Activated naive CD8-positive, alpha-beta T cell treated with anti-CD3 and anti-CD28 coated beads, Interleukin-2, amount 50 U/mL, for 24 hours (primary cell): ENCODE results near the gene MAP3K5.
A peak's percentile ranks its signal among the peaks of the same experiment; 100 is the strongest.

ENCODE experiments used
- ATAC-seq: fragments of 150-1000 bp; cut with Tn5 transposase; one replicate; pipeline ENCODE4 v1.10.0; 2021
- DNase-seq: peaks from one replicate; pipeline ENCODE4 v3.0.0; 2021
- H3K27ac Mint-ChIP-seq: one replicate; pipeline ENCODE4 v1.8.0; 2021; ENCODE audit warnings: mild to moderate bottlenecking, mixed read lengths
- H3K27me3 Mint-ChIP-seq: one replicate; pipeline ENCODE4 v1.8.0; 2021; ENCODE audit warnings: mixed read lengths
- H3K36me3 Mint-ChIP-seq: one replicate; pipeline ENCODE4 v1.8.0; 2021; ENCODE audit warnings: low read depth, mixed read lengths
- H3K4me1 Mint-ChIP-seq: one replicate; pipeline ENCODE4 v1.8.0; 2021; ENCODE audit warnings: mixed read lengths
- H3K4me3 Mint-ChIP-seq: one replicate; pipeline ENCODE4 v1.8.0; 2021; ENCODE audit warnings: mild to moderate bottlenecking, moderate library complexity, mixed read lengths
- H3K9me3 Mint-ChIP-seq: one replicate; pipeline ENCODE4 v1.8.0; 2021; ENCODE audit warnings: mixed read lengths

Gene MAP3K5

GRCh38 chr6:136666041-136666440 lies 126.2 kb downstream of the MAP3K5 start:
- Mint-ChIP-seq H3K36me3 (no peaks in the 10 kb centered on the region), H3K4me3 (no peak overlapping the region), H3K9me3 (no peaks in the 10 kb centered on the region), H3K27me3 (no peaks in the 10 kb centered on the region), H3K27ac (no peak overlapping the region), H3K4me1 (no peaks in the 10 kb centered on the region)
- ATAC-seq (no peak), DNase-seq (no peak)

- no peaks in the 10 kb centered on the region for H3K4me1 Mint-ChIP-seq
- ATAC-seq (no peak), DNase-seq (no peak)
- H3K9me3 Mint-ChIP-seq = no peaks in the 10 kb centered on the region
- H3K27ac Mint-ChIP-seq = no peak overlapping the region
- no peaks in the 10 kb centered on the region for H3K27me3 Mint-ChIP-seq
- H3K4me3 Mint-ChIP-seq = no peak overlapping the region
- peaks cover 3% of the 10 kb centered on the region for H3K36me3 Mint-ChIP-seq
These were observed 129.7 kb downstream of the MAP3K5 start for GRCh38 chr6:136662347-136663237.

GRCh38 chr6:136660727-136661126 lies 131.6 kb downstream of the MAP3K5 start:
- H3K27ac Mint-ChIP-seq = no peak overlapping the region
- peaks cover 6% of the 10 kb centered on the region for H3K36me3 Mint-ChIP-seq
- H3K9me3 Mint-ChIP-seq = no peaks in the 10 kb centered on the region
- H3K27me3 Mint-ChIP-seq = no peaks in the 10 kb centered on the region
- DNase-seq = no peak
- no peak for ATAC-seq
- no peak overlapping the region for H3K4me3 Mint-ChIP-seq
- H3K4me1 Mint-ChIP-seq = no peaks in the 10 kb centered on the region

GRCh38 chr6:136659991-136660499 lies 132.2 kb downstream of the MAP3K5 start:
- Mint-ChIP-seq H3K9me3 (no peaks in the 10 kb centered on the region), H3K4me3 (no peak overlapping the region), H3K36me3 (peaks cover 6% of the 10 kb centered on the region), H3K27ac (no peak overlapping the region), H3K27me3 (no peaks in the 10 kb centered on the region), H3K4me1 (no peaks in the 10 kb centered on the region)
- DNase-seq (no peak), ATAC-seq (no peak)

GRCh38 chr6:136658711-136659110 lies 133.6 kb downstream of the MAP3K5 start:
- Mint-ChIP-seq H3K36me3 (peaks cover 6% of the 10 kb centered on the region), H3K27me3 (no peaks in the 10 kb centered on the region), H3K4me1 (no peaks in the 10 kb centered on the region), H3K27ac (no peak overlapping the region), H3K9me3 (no peaks in the 10 kb centered on the region), H3K4me3 (no peak overlapping the region)
- DNase-seq (no peak), ATAC-seq (no peak)

- Mint-ChIP-seq H3K27me3 (no peaks in the 10 kb centered on the region), H3K4me1 (no peaks in the 10 kb centered on the region), H3K9me3 (no peaks in the 10 kb centered on the region), H3K4me3 (no peak overlapping the region), H3K36me3 (peaks cover 6% of the 10 kb centered on the region), H3K27ac (no peak overlapping the region)
- DNase-seq (no peak), ATAC-seq (no peak)
These were observed 134.6 kb downstream of the MAP3K5 start for GRCh38 chr6:136657666-136658065.

- Mint-ChIP-seq H3K9me3 (no peaks in the 10 kb centered on the region), H3K27me3 (no peaks in the 10 kb centered on the region), H3K27ac (no peak overlapping the region), H3K4me1 (no peaks in the 10 kb centered on the region), H3K36me3 (peaks cover 6% of the 10 kb centered on the region), H3K4me3 (no peak overlapping the region)
- DNase-seq = no peak
- no peak for ATAC-seq
These were observed 136.2 kb downstream of the MAP3K5 start for GRCh38 chr6:136656121-136656520.

GRCh38 chr6:136655239-136656014 lies 136.8 kb downstream of the MAP3K5 start:
- Mint-ChIP-seq H3K4me1 (no peaks in the 10 kb centered on the region), H3K4me3 (no peak overlapping the region), H3K27ac (no peak overlapping the region), H3K9me3 (no peaks in the 10 kb centered on the region), H3K36me3 (peaks cover 6% of the 10 kb centered on the region), H3K27me3 (no peaks in the 10 kb centered on the region)
- DNase-seq (no peak), ATAC-seq (no peak)

GRCh38 chr6:136654086-136654485 lies 138.2 kb downstream of the MAP3K5 start:
- ATAC-seq = no peak
- no peaks in the 10 kb centered on the region for H3K4me1 Mint-ChIP-seq
- H3K27ac Mint-ChIP-seq = no peak overlapping the region
- DNase-seq = no peak
- no peaks in the 10 kb centered on the region for H3K27me3 Mint-ChIP-seq
- peaks cover 9% of the 10 kb centered on the region for H3K36me3 Mint-ChIP-seq
- no peak overlapping the region for H3K4me3 Mint-ChIP-seq
- H3K9me3 Mint-ChIP-seq = no peaks in the 10 kb centered on the region

- ATAC-seq (no peak), DNase-seq (no peak)
- Mint-ChIP-seq H3K36me3 (peaks cover 6% of the 10 kb centered on the region), H3K9me3 (no peaks in the 10 kb centered on the region), H3K4me1 (no peaks in the 10 kb centered on the region), H3K4me3 (no peak overlapping the region), H3K27me3 (no peaks in the 10 kb centered on the region), H3K27ac (no peak overlapping the region)
These were observed 139.6 kb downstream of the MAP3K5 start for GRCh38 chr6:136652656-136653055.

- H3K9me3 Mint-ChIP-seq = no peaks in the 10 kb centered on the region
- ATAC-seq (no peak), DNase-seq (no peak)
- no peaks in the 10 kb centered on the region for H3K27me3 Mint-ChIP-seq
- H3K36me3 Mint-ChIP-seq = peaks cover 3% of the 10 kb centered on the region
- H3K4me1 Mint-ChIP-seq = no peaks in the 10 kb centered on the region
- no peak overlapping the region for H3K4me3 Mint-ChIP-seq
- H3K27ac Mint-ChIP-seq = no peak overlapping the region
These were observed 140.3 kb downstream of the MAP3K5 start for GRCh38 chr6:136651982-136652381.

- H3K27ac Mint-ChIP-seq = no peak overlapping the region
- peak; percentile 96 for ATAC-seq
- H3K9me3 Mint-ChIP-seq = no peaks in the 10 kb centered on the region
- no peaks in the 10 kb centered on the region for H3K4me1 Mint-ChIP-seq
- peak; percentile 34 for DNase-seq
- peaks cover 3% of the 10 kb centered on the region for H3K36me3 Mint-ChIP-seq
- no peaks in the 10 kb centered on the region for H3K27me3 Mint-ChIP-seq
- H3K4me3 Mint-ChIP-seq = no peak overlapping the region
These were observed 144.9 kb downstream of the MAP3K5 start for GRCh38 chr6:136647363-136647852.

GRCh38 chr6:136646377-136646776 lies 145.9 kb downstream of the MAP3K5 start:
- Mint-ChIP-seq H3K4me3 (no peak overlapping the region), H3K27ac (no peak overlapping the region), H3K9me3 (no peaks in the 10 kb centered on the region), H3K4me1 (no peaks in the 10 kb centered on the region), H3K36me3 (peaks cover 3% of the 10 kb centered on the region), H3K27me3 (no peaks in the 10 kb centered on the region)
- DNase-seq (no peak), ATAC-seq (no peak)

GRCh38 chr6:136644597-136644952 lies 147.7 kb downstream of the MAP3K5 start:
- Mint-ChIP-seq H3K4me3 (no peak overlapping the region), H3K9me3 (no peaks in the 10 kb centered on the region), H3K36me3 (no peaks in the 10 kb centered on the region), H3K27me3 (no peaks in the 10 kb centered on the region), H3K4me1 (no peaks in the 10 kb centered on the region), H3K27ac (no peak overlapping the region)
- DNase-seq (no peak), ATAC-seq (no peak)
